ENCODE data around the gene VRK1. TPM values are rescaled to one million over a fixed set of nuclear protein-coding genes. Genes with fewer than 3 reads are reported as not detected.

The VRK1 gene
- total RNA-seq, 4 donors from 2014 or later = 13.7 to 17.9 (median 13.8) TPM; not detected in 1

DNA sequence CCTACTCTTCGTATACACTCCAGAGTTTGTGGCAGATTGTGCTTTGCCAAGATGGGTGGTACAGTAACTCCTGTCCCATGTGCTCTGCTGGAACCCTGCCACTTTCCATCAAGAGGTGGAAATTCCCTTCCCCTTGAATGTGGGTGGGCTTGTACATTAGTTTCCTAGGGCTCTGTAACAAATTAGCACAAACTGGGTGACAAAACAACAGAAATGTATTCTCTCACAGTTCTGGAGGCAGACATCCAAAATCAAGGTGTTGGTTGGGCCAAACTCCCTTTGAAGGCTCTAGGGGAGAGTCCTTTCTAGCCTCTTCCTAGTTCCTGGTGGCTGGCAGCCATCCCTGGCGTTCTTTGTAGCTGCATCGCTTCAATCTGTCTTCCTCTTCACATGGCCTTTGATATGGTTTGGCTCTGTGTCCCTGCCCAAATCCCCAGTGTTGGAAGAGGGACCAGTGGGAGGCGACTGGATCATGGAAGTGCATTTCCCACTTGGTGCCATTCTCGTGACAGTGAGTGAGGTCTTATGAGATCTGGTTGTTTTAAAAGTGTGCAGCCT, 117.5 kb downstream of the VRK1 start:
- 80% methylated on average over 5 of the region's 5 CpGs; no CpG with 5 or more reads in 1 of the 2 donors for WGBS, 2 donors (ENCODE audit: low coverage in 1 of 2)
- Histone ChIP-seq H3K36me3 (no peaks in the 10 kb centered on the region), H3K4me3 (no peak overlapping the region), H3K4me1 (no peaks in the 10 kb centered on the region), H3K27me3 (no peaks in the 10 kb centered on the region), H3K27ac (no peak overlapping the region), H3K9me3 (peaks cover under 1 to 6% of the 10 kb centered on the region in 2 donors)
- in situ Hi-C loops (cut with MboI; ENCODE audit: low pct_ligation_motif_present in 1 of 4, low pct_unique_long_range_greater_than_20kb in 1 of 4, low sequenced_read_pairs in 3 of 4) (no loop called here), intact Hi-C loops (cut with DNase I; ENCODE audit: low total_unique reads) (no loop called here)
- TF ChIP-seq POLR2A (IDR thresholded peaks at IDR 0.05) (no peak), EP300 (IDR thresholded peaks at IDR 0.05; ENCODE audit: low read depth) (no peak), POLR2AphosphoS5 (IDR thresholded peaks at IDR 0.05) (no peak)
- TF ChIP-seq, protein P1, sequence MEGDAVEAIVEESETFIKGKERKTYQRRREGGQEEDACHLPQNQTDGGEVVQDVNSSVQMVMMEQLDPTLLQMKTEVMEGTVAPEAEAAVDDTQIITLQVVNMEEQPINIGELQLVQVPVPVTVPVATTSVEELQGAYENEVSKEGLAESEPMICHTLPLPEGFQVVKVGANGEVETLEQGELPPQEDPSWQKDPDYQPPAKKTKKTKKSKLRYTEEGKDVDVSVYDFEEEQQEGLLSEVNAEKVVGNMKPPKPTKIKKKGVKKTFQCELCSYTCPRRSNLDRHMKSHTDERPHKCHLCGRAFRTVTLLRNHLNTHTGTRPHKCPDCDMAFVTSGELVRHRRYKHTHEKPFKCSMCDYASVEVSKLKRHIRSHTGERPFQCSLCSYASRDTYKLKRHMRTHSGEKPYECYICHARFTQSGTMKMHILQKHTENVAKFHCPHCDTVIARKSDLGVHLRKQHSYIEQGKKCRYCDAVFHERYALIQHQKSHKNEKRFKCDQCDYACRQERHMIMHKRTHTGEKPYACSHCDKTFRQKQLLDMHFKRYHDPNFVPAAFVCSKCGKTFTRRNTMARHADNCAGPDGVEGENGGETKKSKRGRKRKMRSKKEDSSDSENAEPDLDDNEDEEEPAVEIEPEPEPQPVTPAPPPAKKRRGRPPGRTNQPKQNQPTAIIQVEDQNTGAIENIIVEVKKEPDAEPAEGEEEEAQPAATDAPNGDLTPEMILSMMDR (IDR thresholded peaks at IDR 0.05) = no peak
- no peak for DNase-seq

DNA sequence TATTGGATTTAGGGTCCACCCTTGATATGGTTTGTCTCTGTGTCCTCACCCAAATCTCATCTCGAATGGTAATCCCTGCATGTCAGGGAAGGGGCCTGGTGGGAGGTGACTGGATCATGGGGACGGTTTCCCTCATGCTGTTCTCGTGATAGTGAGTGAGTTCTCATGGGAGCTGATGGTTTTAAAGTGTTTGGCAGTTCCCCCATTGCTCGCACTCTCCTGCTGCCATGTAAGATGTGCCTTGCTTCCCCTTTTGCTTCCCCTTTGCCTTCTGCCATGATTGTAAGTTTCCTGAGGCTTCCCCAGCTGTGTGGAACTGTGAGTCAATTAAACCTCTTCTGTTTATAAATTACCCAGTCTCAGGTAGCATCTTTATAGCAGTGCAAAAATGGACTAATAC, 118.3 kb downstream of the VRK1 start:
- no peak overlapping the region for H3K27ac ChIP-seq
- TF ChIP-seq POLR2AphosphoS5 (IDR thresholded peaks at IDR 0.05) (no peak), EP300 (IDR thresholded peaks at IDR 0.05; ENCODE audit: low read depth) (no peak), POLR2A (IDR thresholded peaks at IDR 0.05) (no peak)
- TF ChIP-seq, protein P1 (IDR thresholded peaks at IDR 0.05) = no peak
- no peaks in the 10 kb centered on the region for H3K4me1 ChIP-seq
- intact Hi-C loops (cut with DNase I; ENCODE audit: low total_unique reads) = no loop called here
- no peak overlapping the region for H3K4me3 ChIP-seq
- no peaks in the 10 kb centered on the region for H3K27me3 ChIP-seq
- no peak for DNase-seq
- no peaks in the 10 kb centered on the region for H3K36me3 ChIP-seq
- 94% methylated on average over 4 of the region's 4 CpGs; no CpG with 5 or more reads in 1 of the 2 donors for WGBS, 2 donors (ENCODE audit: low coverage in 1 of 2)
- no peaks in the 10 kb centered on the region for H3K9me3 ChIP-seq
- in situ Hi-C loops (cut with MboI; ENCODE audit: low pct_ligation_motif_present in 1 of 4, low pct_unique_long_range_greater_than_20kb in 1 of 4, low sequenced_read_pairs in 3 of 4) = no loop called here

- no peaks in the 10 kb centered on the region for H3K27me3 ChIP-seq
- no peaks in the 10 kb centered on the region for H3K36me3 ChIP-seq
- in situ Hi-C loops (cut with MboI; ENCODE audit: low pct_ligation_motif_present in 1 of 4, low pct_unique_long_range_greater_than_20kb in 1 of 4, low sequenced_read_pairs in 3 of 4) = no loop called here
- no peaks in the 10 kb centered on the region for H3K9me3 ChIP-seq
- no peaks in the 10 kb centered on the region for H3K4me1 ChIP-seq
- no peak overlapping the region for H3K27ac ChIP-seq
- TF ChIP-seq POLR2A (IDR thresholded peaks at IDR 0.05) (no peak), EP300 (IDR thresholded peaks at IDR 0.05; ENCODE audit: low read depth) (no peak), POLR2AphosphoS5 (IDR thresholded peaks at IDR 0.05) (no peak)
- TF ChIP-seq, protein P1 (IDR thresholded peaks at IDR 0.05) = no peak
- WGBS, 2 donors (ENCODE audit: low coverage in 1 of 2) = 92 to 100% methylated on average over 1 of the region's 1 CpG
- H3K4me3 ChIP-seq = no peak overlapping the region
- no peak for DNase-seq
- intact Hi-C loops (cut with DNase I; ENCODE audit: low total_unique reads) = no loop called here
Observed at GRCh38 chr14:96916751-96917150, 119.6 kb downstream of the VRK1 start.

DNA sequence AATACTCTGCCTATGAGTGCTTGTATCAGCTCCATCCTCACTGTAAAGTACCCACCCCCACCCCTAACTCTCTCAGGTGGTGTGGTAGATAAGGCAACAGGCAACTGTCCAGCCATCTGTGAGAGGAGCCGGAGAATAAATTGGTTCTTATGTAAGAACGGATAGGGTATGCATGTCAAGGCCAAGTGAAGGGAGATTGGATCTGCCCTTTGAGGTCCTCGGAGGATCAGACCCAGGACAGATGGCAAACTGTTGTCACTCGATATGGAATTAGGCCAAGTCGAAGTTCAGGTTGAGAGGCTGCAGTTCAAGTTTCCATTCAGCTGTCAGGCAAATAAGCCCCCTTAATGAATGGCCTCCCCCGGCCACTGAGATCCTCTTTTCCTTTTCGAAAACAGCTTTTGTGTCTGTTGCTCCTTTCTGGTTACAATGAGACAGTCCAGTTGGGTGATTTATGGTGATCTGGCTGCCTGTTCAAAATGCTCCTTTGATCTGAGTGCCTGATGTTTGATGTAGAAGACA, 120.3 kb downstream of the VRK1 start:
- TF ChIP-seq, protein P1 (IDR thresholded peaks at IDR 0.05) = no peak
- TF ChIP-seq POLR2AphosphoS5 (IDR thresholded peaks at IDR 0.05) = no peak
- TF ChIP-seq POLR2A (IDR thresholded peaks at IDR 0.05) = no peak
- TF ChIP-seq EP300 (IDR thresholded peaks at IDR 0.05; ENCODE audit: low read depth) = no peak
- intact Hi-C loops (cut with DNase I; ENCODE audit: low total_unique reads) = no loop called here
- no peak overlapping the region for H3K27ac ChIP-seq
- no peaks in the 10 kb centered on the region for H3K36me3 ChIP-seq
- no peaks in the 10 kb centered on the region for H3K9me3 ChIP-seq
- H3K27me3 ChIP-seq = no peaks in the 10 kb centered on the region
- in situ Hi-C loops (cut with MboI; ENCODE audit: low pct_ligation_motif_present in 1 of 4, low pct_unique_long_range_greater_than_20kb in 1 of 4, low sequenced_read_pairs in 3 of 4) = no loop called here
- no peak for DNase-seq
- no peak overlapping the region for H3K4me3 ChIP-seq
- H3K4me1 ChIP-seq = no peaks in the 10 kb centered on the region
- 69 to 83% methylated on average over 7 of the region's 7 CpGs for WGBS, 2 donors (ENCODE audit: low coverage in 1 of 2)

Measured in transverse colon (tissue), 4 donors.